GM12873 (cell line): ENCODE results near the gene CCDC92B.

Experiments used
- CTCF ChIP-seq: IDR thresholded peaks from 2 replicates; pipeline ENCODE4 v1.5.1; 2012; ENCODE audit warnings: low read depth, mild to moderate bottlenecking, moderate library complexity, low read length, control low read depth; ENCODE audit not compliant: insufficient read depth; ENCODE audit errors: missing control alignments

CCDC92B gene

GRCh38 chr17:2705263-2705662 lies 44.2 kb downstream of the CCDC92B start:
- no peak for TF ChIP-seq CTCF

- TF ChIP-seq CTCF: no peak
Observed at GRCh38 chr17:2704890-2705248, 44.6 kb downstream of the CCDC92B start.

- TF ChIP-seq CTCF: no peak
Observed at GRCh38 chr17:2704031-2704889, 45.2 kb downstream of the CCDC92B start.

- no peak for TF ChIP-seq CTCF
Observed at GRCh38 chr17:2703606-2704005, 45.8 kb downstream of the CCDC92B start.

- TF ChIP-seq CTCF: no peak
Observed at GRCh38 chr17:2703181-2703580, 46.3 kb downstream of the CCDC92B start.

GRCh38 chr17:2701996-2702741 lies 47.3 kb downstream of the CCDC92B start:
- TF ChIP-seq CTCF: no peak
